PFSK-1 (cell line): ENCODE results near the gene PRRC2B.

Experiments used
- POLR2AphosphoS5 ChIP-seq: IDR thresholded peaks from 2 replicates; pipeline ENCODE4 v1.6.1; 2012; ENCODE audit warnings: low read depth, mild to moderate bottlenecking, control low read depth, low read length, moderate library complexity
- REST ChIP-seq, 2 experiments: IDR thresholded peaks; 2 replicates each; pipeline versions ENCODE4 v1.6.1 to v1.8.0; 2011 to 2012; ENCODE audit warnings: low read depth in 2 of 2, low read length in 2 of 2, control low read depth in 1 of 2, inconsistent platforms in 1 of 2, mild to moderate bottlenecking in 1 of 2, moderate library complexity in 1 of 2; ENCODE audit not compliant: insufficient read depth in 1 of 2
- SIN3A ChIP-seq: IDR thresholded peaks from 2 replicates; pipeline ENCODE4 v1.6.1; 2012; ENCODE audit warnings: mild to moderate bottlenecking, low read length, moderate library complexity, borderline replicate concordance; ENCODE audit not compliant: insufficient read depth
- TAF1 ChIP-seq: IDR thresholded peaks from 2 replicates; pipeline ENCODE4 v1.6.1; 2012; ENCODE audit warnings: low read length, control low read depth, borderline replicate concordance; ENCODE audit not compliant: insufficient read depth

GRCh38 chr9:131385296-131385695 is 8.6 kb upstream of the PRRC2B start:
- no peak for TF ChIP-seq POLR2AphosphoS5
- TF ChIP-seq REST (IDR thresholded peaks at IDR 0.05; ENCODE audit: insufficient read depth in 1 of 2, low read depth in 2 of 2, low read length in 2 of 2) = no peak
- TF ChIP-seq TAF1 = no peak
- no peak for TF ChIP-seq SIN3A
